ELR (cell line): Measurements from ENCODE around the gene CELA2A.
"Not testable (repeated sequence)": the region's sequence is repeated elsewhere in the genome, so short reads cannot be mapped to it uniquely, and the experiment has no call there.

ENCODE experiments used
- DNase-seq: peaks from one replicate; pipeline ENCODE4 v3.0.0-alpha.2; 2015; ENCODE audit warnings: low read depth

CELA2A gene

GRCh38 chr1:15500184-15501178 is 43.9 kb downstream of the CELA2A start:
- DNase-seq, result no peak

DNA sequence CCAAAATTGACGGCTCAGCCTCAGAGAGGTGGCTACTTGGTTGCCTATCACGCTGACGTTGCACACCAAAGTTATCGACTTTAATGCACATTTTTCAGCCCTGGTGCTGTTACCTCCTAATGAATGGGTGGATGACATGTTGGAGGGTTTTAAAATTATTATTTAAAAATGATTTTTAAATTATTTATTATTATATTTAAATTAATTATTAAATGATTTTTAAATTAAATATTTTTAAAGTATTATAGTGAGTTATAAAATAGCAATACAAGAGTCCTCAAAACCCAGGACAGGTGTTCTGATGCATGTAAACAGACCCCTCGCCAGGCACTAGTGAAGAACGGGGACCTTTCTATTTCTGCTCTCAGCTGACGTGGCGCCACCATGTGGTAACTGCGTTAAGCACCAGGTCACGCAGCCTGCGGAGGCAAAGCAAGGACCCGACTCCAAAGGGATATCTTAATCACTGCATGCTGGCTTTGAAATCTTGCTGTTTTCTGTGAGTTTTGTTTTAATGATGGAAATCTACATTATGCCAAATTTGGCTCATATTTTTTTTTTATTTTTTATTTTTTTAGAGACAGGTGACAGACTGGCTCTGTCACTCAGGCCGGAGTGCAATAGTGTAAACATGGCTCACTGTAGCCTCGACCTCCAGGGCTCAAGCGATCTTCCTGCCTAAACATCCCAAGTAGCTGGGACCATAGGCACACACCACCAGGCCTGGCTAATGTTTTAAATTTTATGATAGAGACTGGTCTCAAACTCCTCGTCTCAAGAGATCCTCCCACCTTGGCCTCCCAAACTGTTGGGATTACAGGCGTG is 44.9 kb downstream of the CELA2A start:
- DNase-seq, result peak; percentile 70

DNA sequence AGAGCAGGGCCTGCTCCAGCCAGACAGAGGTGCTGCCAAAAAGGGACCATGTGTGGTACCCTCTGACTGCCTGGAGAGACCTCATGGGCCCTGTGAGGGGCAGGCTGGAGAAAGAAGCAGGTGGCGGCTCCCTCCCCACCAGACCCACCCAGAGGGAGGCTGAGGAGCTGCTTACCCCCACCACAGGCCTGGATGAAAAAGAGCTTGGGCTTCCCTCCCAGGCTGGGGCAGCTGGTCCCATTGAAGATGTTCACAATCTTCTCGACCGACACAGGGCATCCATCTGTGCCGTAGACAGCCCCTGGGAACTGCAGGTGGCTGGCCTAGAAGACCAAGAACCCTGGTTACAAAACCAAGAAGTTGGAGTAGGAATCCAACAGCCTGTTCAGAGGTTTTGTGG is 47.9 kb downstream of the CELA2A start:
- no peak for DNase-seq

DNA sequence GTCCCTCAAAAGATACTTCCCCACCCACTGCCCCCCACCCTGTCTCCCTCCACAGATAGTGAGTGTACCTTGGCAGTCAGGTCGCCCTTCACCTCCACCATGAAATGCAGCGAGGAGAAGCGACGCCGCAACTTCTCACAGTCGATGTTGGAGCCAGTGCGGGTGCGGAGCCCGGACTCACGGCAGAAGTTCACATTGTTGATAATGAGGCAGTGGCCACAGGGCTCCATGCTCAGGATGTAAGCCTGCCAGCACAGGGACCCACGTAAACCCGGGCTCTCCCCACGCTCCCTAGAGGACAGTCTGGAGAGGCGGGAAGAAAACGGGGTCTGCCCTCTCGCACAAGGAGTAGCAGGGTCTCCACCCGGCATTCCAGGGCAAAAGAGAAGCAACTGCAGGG is 50.3 kb downstream of the CELA2A start:
- no peak for DNase-seq

- no peak for DNase-seq
These were observed 50.7 kb downstream of the CELA2A start for GRCh38 chr1:15507278-15507677.

DNA sequence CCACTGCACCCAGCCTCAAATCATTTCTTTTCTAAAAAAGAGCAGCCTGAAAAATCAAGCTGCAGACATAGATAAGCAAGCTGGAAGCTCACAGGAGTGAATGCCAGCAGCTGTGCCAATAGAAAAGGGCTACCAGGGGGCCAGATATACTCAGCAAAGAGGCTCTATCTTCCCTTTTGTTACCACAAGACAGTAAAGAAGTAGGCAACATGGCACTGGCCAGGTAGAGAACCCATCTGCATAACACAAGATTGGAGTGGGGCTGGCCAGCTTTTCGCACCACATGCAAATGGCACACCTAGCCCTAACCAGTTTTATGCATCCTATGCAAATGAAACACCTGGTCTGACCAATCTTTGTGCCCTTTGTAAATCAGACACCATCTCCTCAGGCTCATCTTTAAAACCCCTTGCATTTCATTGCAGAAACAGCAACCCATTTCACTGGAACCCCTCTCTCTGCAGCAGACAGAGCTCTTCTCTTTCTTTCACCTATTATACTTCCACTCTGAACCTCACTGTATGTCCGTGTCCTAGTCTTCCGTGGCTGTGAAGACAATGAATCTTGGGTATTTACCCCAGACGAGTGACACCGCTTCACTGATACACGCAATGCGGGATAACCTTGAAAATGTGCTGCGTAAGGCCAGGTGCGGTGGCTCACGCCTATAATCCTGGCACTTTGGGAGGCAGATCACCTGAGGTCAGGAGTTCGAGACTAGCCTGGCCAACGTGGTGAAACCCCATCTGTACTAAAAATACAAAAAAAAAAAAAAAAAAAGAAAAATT is 52.4 kb downstream of the CELA2A start:
- DNase-seq, result no peak

GRCh38 chr1:15509586-15509985 is 53.1 kb downstream of the CELA2A start:
- no peak for DNase-seq

GRCh38 chr1:15510611-15511405 is 54.3 kb downstream of the CELA2A start:
- no peak for DNase-seq

GRCh38 chr1:15513192-15513591 is 56.7 kb downstream of the CELA2A start:
- no peak for DNase-seq

DNA sequence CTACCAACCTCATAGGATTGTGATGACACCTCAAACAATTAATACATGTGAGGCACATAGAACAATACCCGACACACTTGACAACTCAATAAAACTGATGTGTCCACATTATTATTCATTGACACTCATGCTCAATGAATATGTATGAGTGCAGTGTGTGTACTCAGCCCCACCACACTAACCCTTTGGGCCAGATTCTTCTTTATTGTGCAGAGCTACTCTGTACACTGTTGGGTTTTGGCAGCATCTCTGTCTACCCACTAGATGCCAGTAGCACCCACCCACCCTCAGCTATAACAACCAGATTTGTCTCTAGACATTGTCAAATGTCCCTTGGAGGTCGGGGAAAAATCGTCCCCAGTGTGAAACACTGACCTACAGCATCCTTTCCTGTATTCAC is 57.4 kb downstream of the CELA2A start:
- DNase-seq, result no peak

DNA sequence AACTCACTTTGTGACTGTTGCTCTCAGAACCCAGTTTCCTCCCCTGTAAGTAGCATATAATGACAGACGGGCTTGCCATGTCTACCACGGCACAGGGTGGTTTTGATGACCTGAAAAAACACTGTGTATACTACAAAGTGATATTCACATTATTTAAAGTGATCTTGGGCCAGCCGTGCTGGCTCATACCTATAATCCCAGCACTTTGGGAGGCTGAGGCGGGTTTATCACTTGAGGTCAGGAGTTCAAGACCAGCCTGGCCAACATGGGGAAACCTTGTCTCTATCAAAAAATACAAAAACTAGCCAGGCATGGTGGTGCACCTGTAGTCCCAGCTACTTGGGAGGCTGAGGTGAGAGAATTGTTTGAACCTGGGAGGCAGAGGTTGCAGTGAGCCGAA is 58.0 kb downstream of the CELA2A start:
- DNase-seq, result not testable (repeated sequence)

GRCh38 chr1:15515022-15515663 is 58.6 kb downstream of the CELA2A start:
- peak; percentile 63 for DNase-seq

DNA sequence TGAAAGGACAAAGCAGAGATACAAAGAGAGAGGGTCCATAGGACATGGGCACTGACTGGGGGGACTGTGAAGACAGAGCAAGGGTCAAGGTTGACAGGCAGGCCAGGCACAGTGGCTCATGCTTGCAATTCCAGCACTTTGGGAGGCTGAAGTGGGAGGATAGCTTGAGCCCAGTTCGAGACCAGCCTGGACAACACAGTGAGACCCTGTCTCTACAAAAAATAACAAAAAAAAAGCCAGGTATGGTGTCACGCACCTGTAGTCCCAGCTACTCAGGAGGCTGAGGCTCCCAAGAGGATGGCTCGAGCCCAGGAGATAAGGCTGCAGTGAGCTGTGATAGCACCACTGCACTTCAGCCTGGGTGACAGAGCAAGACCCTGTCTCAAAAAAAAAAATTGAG is 63.1 kb downstream of the CELA2A start:
- DNase-seq, result no peak

- not testable (repeated sequence) for DNase-seq
These were observed 64.8 kb downstream of the CELA2A start for GRCh38 chr1:15521206-15521906.
